GM12878 (cell line): ENCODE results near the gene C17orf50. TPM values are rescaled to one million over a fixed set of nuclear protein-coding genes. Genes with fewer than 3 reads are reported as not detected.

ENCODE experiments used
- ATAC-seq: fragments of 200-7000 bp; cut with Tn5 transposase; 3 replicates; pipeline ENCODE4 v1.9.1; 2020; ENCODE audit warnings: mild to moderate bottlenecking, moderate library complexity
- BruUV-seq: library from RNA; stranded (reverse); fragments of 400-500 nt; replicated peaks from 2 replicates; lab custom pipeline; 2021; lab: Mats Ljungman, UMichigan
- CTCF ChIA-PET: fragments of 300-600 bp; sonication (Branson Sonifier 250); formaldehyde crosslinking; extraction: SDS; loops from one replicate; lab custom pipeline; 2021; ENCODE audit warnings: inconsistent platforms; lab: Yijun Ruan, JAX
- POLR2A ChIA-PET: fragments of 350-600 bp; formaldehyde crosslinking; extraction: SDS; loops from one replicate; lab custom pipeline; 2021; ENCODE audit warnings: inconsistent platforms; lab: Charles Lee
- RAD21 ChIA-PET: fragments of 300-600 bp; sonication (Branson Sonifier 250); formaldehyde crosslinking; loops from one replicate; lab custom pipeline; 2023; ENCODE audit warnings: antibody characterized with exemption; ENCODE audit not compliant: unreplicated experiment; lab: Charles Lee
- SMC1A ChIA-PET: fragments of 300-600 bp; sonication (Branson Sonifier 250); formaldehyde crosslinking; loops from one replicate; lab custom pipeline; 2023; ENCODE audit not compliant: unreplicated experiment, uncharacterized antibody; lab: Charles Lee
- DNase-seq: peaks from one replicate; pipeline ENCODE4 v3.0.0-alpha.2; 2011; ENCODE audit warnings: low read depth, low spot score
- FAIRE-seq: peaks from 3 replicates; lab custom pipeline; 2011; peaks lifted over from hg19 to GRCh38; lab: Jason Lieb, UNC
- H2AFZ ChIP-seq: 2 replicates; pipeline ENCODE4 v1.6.0; 2011; ENCODE audit warnings: low read depth, low read length, control low read depth; ENCODE audit not compliant: control insufficient read depth
- H3K27ac ChIP-seq: 2 replicates; pipeline ENCODE4 v1.5.1; 2011; ENCODE audit warnings: control low read depth; ENCODE audit not compliant: control insufficient read depth, insufficient read depth
- H3K27me3 ChIP-seq, 2 experiments: replicated peaks in 1 of 2; 2 replicates each; pipeline versions ENCODE4 v1.6.0 to v1.6.1; 2011; ENCODE audit warnings: low read length in 1 of 2; ENCODE audit not compliant: control insufficient read depth in 2 of 2, insufficient read depth in 2 of 2
- H3K36me3 ChIP-seq, 2 experiments: 2 replicates each; pipeline ENCODE4 v1.5.1; 2011; ENCODE audit warnings: low read length in 1 of 2; ENCODE audit not compliant: control insufficient read depth in 2 of 2, insufficient read depth in 2 of 2
- H3K4me1 ChIP-seq: 2 replicates; pipeline ENCODE4 v1.6.1; 2011; ENCODE audit warnings: mild to moderate bottlenecking, low read length, moderate library complexity, mixed read lengths; ENCODE audit not compliant: control insufficient read depth, insufficient read depth
- H3K4me2 ChIP-seq: 2 replicates; pipeline ENCODE4 v1.6.0; 2011; ENCODE audit warnings: control low read depth; ENCODE audit not compliant: control insufficient read depth, insufficient read depth
- H3K4me3 ChIP-seq: fragments of 200-600 bp; sonication (generic); 2 replicates; pipeline ENCODE4 v1.5.1; 2016
- H3K79me2 ChIP-seq: 2 replicates; pipeline ENCODE4 v1.6.0; 2011; ENCODE audit warnings: low read length; ENCODE audit not compliant: control insufficient read depth, insufficient read depth
- H3K9ac ChIP-seq: 2 replicates; pipeline ENCODE4 v1.8.0; 2011; ENCODE audit warnings: low read length, control low read depth, mixed read lengths; ENCODE audit not compliant: control insufficient read depth, insufficient read depth
- H3K9me3 ChIP-seq: replicated peaks from 3 replicates; pipeline ENCODE4 v1.5.1; 2011; ENCODE audit warnings: mild to moderate bottlenecking, low read length; ENCODE audit not compliant: control insufficient read depth, insufficient read depth
- H4K20me1 ChIP-seq: 2 replicates; pipeline ENCODE4 v1.6.0; 2011; ENCODE audit not compliant: control insufficient read depth, insufficient read depth
- BCL11A ChIP-seq: IDR thresholded peaks from 2 replicates; pipeline ENCODE4 v1.6.1; 2011; ENCODE audit warnings: low read depth, low read length
- EED ChIP-seq: sonication (generic); IDR thresholded peaks from 2 replicates; pipeline ENCODE4 v1.6.1; 2016; ENCODE audit warnings: antibody characterized with exemption, low read depth
- GABPA ChIP-seq: IDR thresholded peaks from 2 replicates; pipeline ENCODE4 v1.6.1; 2014; ENCODE audit warnings: antibody characterized with exemption, low read depth, mild to moderate bottlenecking, inconsistent platforms
- HDGF ChIP-seq: fragments of 450-650 bp; IDR thresholded peaks from 2 replicates; pipeline ENCODE4 v1.6.1; 2016; ENCODE audit warnings: antibody characterized with exemption
- SMAD1 ChIP-seq: fragments of 450-650 bp; IDR thresholded peaks from 2 replicates; pipeline ENCODE4 v1.6.1; 2018; ENCODE audit warnings: mild to moderate bottlenecking, low read depth; ENCODE audit not compliant: partially characterized antibody
- SPI1 ChIP-seq: IDR thresholded peaks from 2 replicates; pipeline ENCODE4 v1.6.1; 2011; ENCODE audit warnings: low read depth, mild to moderate bottlenecking, low read length, moderate library complexity, borderline replicate concordance; ENCODE audit not compliant: insufficient read depth
- YY1 ChIP-seq: IDR thresholded peaks from 2 replicates; pipeline ENCODE4 v1.6.1; 2011; ENCODE audit warnings: low read depth, mild to moderate bottlenecking, low read length
- ZNF217 ChIP-seq: fragments of 450-650 bp; IDR thresholded peaks from 2 replicates; pipeline ENCODE4 v1.6.1; 2017; ENCODE audit warnings: antibody characterized with exemption, mild to moderate bottlenecking
- WGBS: methylation state at CpG from one replicate; pipeline ENCODE4 v1.1.6; 2016; ENCODE audit warnings: low lambda C conversion rate; ENCODE audit not compliant: insufficient replicate concordance, insufficient coverage; ENCODE audit errors: missing lambda C conversion rate; 5-methylcytosine and 5-hydroxymethylcytosine counted together
- in situ Hi-C: fragments of 300-500 bp; cut with MboI; formaldehyde crosslinking; loops from 9 replicates; pipeline ENCODE4 v1.14.3; 2018; ENCODE audit warnings: mixed read lengths
- intact Hi-C: fragments of 100-400 bp; cut with micrococcal nuclease; formaldehyde crosslinking; loops from one replicate; pipeline ENCODE4 v1.14.2; 2022; ENCODE audit not compliant: unreplicated experiment
- polyA plus RNA-seq, 11 experiments: library from polyadenylated mRNA; depleted of rRNA in 4 of 11; unstranded in 6 of 11; stranded (reverse) in 5 of 11; fragments of >200 nt; fragmentation: Nextera tagmentation in 4 of 11; fragmentation: Illumina TruSeq in 1 of 11; extraction: Ambion mirVana in 4 of 11; extraction: Trizol in 1 of 11; gene quantifications; 1 replicate in 1 of 11; 2 replicates in 10 of 11; pipeline versions ENCODE4 v1.2.1 to v1.2.3, GENCODE V29; 2011 to 2016; ENCODE audit warnings: inconsistent platforms in 2 of 11, missing spikeins in 2 of 11, low read depth in 1 of 11
- total RNA-seq, 4 experiments: library from RNA; depleted of rRNA in 3 of 4; stranded (reverse); fragments of >200 nt in 3 of 4; fragmentation: Illumina TruSeq in 1 of 4; extraction: Trizol in 1 of 4; gene quantifications; 2 replicates each; pipeline versions ENCODE4 v1.2.1 to v1.2.3, GENCODE V29; 2013 to 2021
- TF ChIP-seq, protein P1 (sequence below): fragments of 450-650 bp; IDR thresholded peaks from 2 replicates; pipeline ENCODE4 v1.6.1; 2014; ENCODE audit warnings: mild to moderate bottlenecking
- TF ChIP-seq, protein P2 (sequence below): IDR thresholded peaks from 2 replicates; pipeline ENCODE4 v1.6.1; 2012; ENCODE audit warnings: low read depth, low read length, improper control_type of control experiment
- TF ChIP-seq, protein P3 (sequence below): fragments of 450-650 bp; IDR thresholded peaks from 2 replicates; pipeline ENCODE4 v1.6.1; 2016; ENCODE audit warnings: mild to moderate bottlenecking
- TF ChIP-seq, protein P4 (sequence below): fragments of 450-650 bp; IDR thresholded peaks from 2 replicates; pipeline ENCODE4 v1.6.1; 2016; ENCODE audit warnings: mild to moderate bottlenecking
- TF ChIP-seq, protein P5 (sequence below): fragments of 450-650 bp; conservative IDR thresholded peaks from 2 replicates; pipeline ENCODE4 v1.6.1; 2017; ENCODE audit warnings: mild to moderate bottlenecking, moderate library complexity
- TF ChIP-seq, protein P6 (sequence below): IDR thresholded peaks from 2 replicates; pipeline ENCODE4 v1.6.1; 2011; ENCODE audit warnings: low read depth, mild to moderate bottlenecking, low read length, moderate library complexity, borderline replicate concordance; ENCODE audit errors: extremely low read depth

C17orf50 gene
- total and polyA plus RNA-seq, 10 of the 15 experiments (the other 5 are each of a cell fraction or from before 2014, with no cell fraction given): 0.16 TPM; not detected in 9

DNA sequence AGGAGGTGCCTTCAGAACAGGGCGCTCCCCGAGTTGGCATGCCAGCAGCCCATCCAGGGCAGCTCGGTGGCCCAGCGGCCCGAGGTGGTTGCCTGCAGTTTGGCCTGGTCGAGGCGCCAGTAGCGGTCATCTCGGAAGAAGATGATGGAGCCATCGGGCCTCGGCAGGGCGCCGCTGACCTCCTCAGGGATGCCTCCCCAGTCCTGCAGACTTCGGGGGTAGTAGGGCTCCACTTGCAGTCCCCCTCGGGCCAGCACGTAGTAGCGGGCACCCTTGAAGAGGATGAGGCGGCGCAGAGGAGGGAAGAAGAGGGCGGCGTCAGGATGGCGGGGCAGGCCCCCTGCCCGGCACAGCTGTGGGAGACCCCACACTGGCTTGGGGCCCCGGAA, 5.8 kb downstream of the C17orf50 start:
- Histone ChIP-seq H3K4me3 (no peak overlapping the region), H3K27me3 (peaks cover 0 to 6% of the 10 kb centered on the region in 2 experiments; a peak in 3 of 4 replicates), H3K79me2 (no peaks in the 10 kb centered on the region), H2AFZ (no peak overlapping the region), H4K20me1 (no peaks in the 10 kb centered on the region), H3K4me1 (peaks cover 5% of the 10 kb centered on the region), H3K36me3 (no peaks in the 10 kb centered on the region), H3K27ac (no peak overlapping the region), H3K4me2 (no peak overlapping the region), H3K9ac (no peak overlapping the region), H3K9me3 (no peaks in the 10 kb centered on the region)
- intact Hi-C loops: loop anchor here (2.0 kb wide), 1 partner anchor 42 kb away; the partner anchor contains the start of gene TAF15
- ChIA-PET POLR2A (interaction anchor here (1.2 kb wide), 1 partner anchor 42 kb away, joined by 4 read pairs; the partner anchor contains the start of gene TAF15), RAD21 (no interaction called here), SMC1A (interaction anchor here (1.0 to 1.3 kb wide), 2 partner anchors 11 to 42 kb away, joined by 3 to 5 read pairs; no protein-coding TSS in a partner anchor), CTCF (interaction anchor here (8.3 kb wide), 1 partner anchor 42 kb away, joined by 220 read pairs; the partner anchor contains the start of gene TAF15)
- no peak for ATAC-seq
- no TSS peak for BruUV-seq
- WGBS: 60% methylated on average over 22 of the region's 24 CpGs
- in situ Hi-C loops: loop anchor here (5.0 kb wide), 1 partner anchor 41 kb away; the partner anchor contains the start of gene TAF15
- DNase-seq: no peak
- no peak for FAIRE-seq
- TF ChIP-seq GABPA (no peak), EED (no peak), ZNF217 (no peak), SMAD1 (no peak), HDGF (no peak), SPI1 (no peak), BCL11A (no peak), YY1 (no peak)
- TF ChIP-seq, protein P1, sequence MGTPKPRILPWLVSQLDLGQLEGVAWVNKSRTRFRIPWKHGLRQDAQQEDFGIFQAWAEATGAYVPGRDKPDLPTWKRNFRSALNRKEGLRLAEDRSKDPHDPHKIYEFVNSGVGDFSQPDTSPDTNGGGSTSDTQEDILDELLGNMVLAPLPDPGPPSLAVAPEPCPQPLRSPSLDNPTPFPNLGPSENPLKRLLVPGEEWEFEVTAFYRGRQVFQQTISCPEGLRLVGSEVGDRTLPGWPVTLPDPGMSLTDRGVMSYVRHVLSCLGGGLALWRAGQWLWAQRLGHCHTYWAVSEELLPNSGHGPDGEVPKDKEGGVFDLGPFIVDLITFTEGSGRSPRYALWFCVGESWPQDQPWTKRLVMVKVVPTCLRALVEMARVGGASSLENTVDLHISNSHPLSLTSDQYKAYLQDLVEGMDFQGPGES: no peak
- TF ChIP-seq, protein P2, sequence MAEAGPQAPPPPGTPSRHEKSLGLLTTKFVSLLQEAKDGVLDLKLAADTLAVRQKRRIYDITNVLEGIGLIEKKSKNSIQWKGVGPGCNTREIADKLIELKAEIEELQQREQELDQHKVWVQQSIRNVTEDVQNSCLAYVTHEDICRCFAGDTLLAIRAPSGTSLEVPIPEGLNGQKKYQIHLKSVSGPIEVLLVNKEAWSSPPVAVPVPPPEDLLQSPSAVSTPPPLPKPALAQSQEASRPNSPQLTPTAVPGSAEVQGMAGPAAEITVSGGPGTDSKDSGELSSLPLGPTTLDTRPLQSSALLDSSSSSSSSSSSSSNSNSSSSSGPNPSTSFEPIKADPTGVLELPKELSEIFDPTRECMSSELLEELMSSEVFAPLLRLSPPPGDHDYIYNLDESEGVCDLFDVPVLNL: no peak
- TF ChIP-seq, protein P3, sequence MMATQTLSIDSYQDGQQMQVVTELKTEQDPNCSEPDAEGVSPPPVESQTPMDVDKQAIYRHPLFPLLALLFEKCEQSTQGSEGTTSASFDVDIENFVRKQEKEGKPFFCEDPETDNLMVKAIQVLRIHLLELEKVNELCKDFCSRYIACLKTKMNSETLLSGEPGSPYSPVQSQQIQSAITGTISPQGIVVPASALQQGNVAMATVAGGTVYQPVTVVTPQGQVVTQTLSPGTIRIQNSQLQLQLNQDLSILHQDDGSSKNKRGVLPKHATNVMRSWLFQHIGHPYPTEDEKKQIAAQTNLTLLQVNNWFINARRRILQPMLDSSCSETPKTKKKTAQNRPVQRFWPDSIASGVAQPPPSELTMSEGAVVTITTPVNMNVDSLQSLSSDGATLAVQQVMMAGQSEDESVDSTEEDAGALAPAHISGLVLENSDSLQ: no peak
- TF ChIP-seq, protein P4, sequence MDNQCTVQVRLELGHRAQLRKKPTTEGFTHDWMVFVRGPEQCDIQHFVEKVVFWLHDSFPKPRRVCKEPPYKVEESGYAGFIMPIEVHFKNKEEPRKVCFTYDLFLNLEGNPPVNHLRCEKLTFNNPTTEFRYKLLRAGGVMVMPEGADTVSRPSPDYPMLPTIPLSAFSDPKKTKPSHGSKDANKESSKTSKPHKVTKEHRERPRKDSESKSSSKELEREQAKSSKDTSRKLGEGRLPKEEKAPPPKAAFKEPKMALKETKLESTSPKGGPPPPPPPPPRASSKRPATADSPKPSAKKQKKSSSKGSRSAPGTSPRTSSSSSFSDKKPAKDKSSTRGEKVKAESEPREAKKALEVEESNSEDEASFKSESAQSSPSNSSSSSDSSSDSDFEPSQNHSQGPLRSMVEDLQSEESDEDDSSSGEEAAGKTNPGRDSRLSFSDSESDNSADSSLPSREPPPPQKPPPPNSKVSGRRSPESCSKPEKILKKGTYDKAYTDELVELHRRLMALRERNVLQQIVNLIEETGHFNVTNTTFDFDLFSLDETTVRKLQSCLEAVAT: no peak
- TF ChIP-seq, protein P5, sequence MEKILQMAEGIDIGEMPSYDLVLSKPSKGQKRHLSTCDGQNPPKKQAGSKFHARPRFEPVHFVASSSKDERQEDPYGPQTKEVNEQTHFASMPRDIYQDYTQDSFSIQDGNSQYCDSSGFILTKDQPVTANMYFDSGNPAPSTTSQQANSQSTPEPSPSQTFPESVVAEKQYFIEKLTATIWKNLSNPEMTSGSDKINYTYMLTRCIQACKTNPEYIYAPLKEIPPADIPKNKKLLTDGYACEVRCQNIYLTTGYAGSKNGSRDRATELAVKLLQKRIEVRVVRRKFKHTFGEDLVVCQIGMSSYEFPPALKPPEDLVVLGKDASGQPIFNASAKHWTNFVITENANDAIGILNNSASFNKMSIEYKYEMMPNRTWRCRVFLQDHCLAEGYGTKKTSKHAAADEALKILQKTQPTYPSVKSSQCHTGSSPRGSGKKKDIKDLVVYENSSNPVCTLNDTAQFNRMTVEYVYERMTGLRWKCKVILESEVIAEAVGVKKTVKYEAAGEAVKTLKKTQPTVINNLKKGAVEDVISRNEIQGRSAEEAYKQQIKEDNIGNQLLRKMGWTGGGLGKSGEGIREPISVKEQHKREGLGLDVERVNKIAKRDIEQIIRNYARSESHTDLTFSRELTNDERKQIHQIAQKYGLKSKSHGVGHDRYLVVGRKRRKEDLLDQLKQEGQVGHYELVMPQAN: no peak
- TF ChIP-seq, protein P6, sequence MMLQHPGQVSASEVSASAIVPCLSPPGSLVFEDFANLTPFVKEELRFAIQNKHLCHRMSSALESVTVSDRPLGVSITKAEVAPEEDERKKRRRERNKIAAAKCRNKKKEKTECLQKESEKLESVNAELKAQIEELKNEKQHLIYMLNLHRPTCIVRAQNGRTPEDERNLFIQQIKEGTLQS: no peak
